ENCODE measurements around the gene FASTKD2.

The FASTKD2 gene

DNA sequence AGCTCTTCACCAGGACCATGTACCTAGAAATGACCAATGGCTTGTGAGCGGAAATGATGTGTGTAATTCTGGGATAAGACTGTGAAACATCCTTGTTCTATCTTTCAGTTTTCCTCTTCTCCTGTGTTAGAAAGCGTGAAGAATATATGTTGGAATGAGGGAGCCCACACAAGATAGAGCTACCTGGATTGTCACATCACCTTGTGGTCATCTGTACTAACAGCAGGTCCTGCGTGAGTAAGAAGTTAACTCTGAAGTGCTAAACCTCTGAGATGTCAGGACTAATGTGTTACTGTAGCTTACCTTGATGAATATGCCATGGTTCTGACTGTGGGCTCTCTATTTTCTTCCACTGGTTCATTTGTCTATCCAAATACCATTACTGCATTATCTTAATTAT lies 75.6 kb downstream of the FASTKD2 start:
- no peak for DNase-seq

Data from NCI-H69 (cell line).